OCI-M1 (cell line): ENCODE results near the gene NHLRC3.

Experiments used
- DNase-seq: peaks from one replicate; lab custom pipeline; 2025; lab: John Stamatoyannopoulos, UW

Gene NHLRC3

GRCh38 chr13:39044536-39044935, 6.3 kb downstream of the NHLRC3 start:
- DNase-seq: no peak

GRCh38 chr13:39047560-39047959, 9.3 kb downstream of the NHLRC3 start:
- peak; percentile 21 for DNase-seq

GRCh38 chr13:39048806-39049205, 10.6 kb downstream of the NHLRC3 start:
- no peak for DNase-seq

- DNase-seq: no peak
Measured at GRCh38 chr13:39049274-39049673, 11.0 kb downstream of the NHLRC3 start.

- DNase-seq: peak; percentile 72
Measured at GRCh38 chr13:39051157-39051556, 12.9 kb downstream of the NHLRC3 start.

GRCh38 chr13:39052944-39053343, 14.7 kb downstream of the NHLRC3 start:
- DNase-seq: no peak

- DNase-seq: no peak
Measured at GRCh38 chr13:39054112-39054511, 15.9 kb downstream of the NHLRC3 start.

GRCh38 chr13:39056018-39056417, 17.8 kb downstream of the NHLRC3 start:
- no peak for DNase-seq

GRCh38 chr13:39058040-39058439, 19.8 kb downstream of the NHLRC3 start:
- no peak for DNase-seq

- DNase-seq: no peak
Measured at GRCh38 chr13:39062004-39062403, 23.7 kb downstream of the NHLRC3 start.

GRCh38 chr13:39072842-39073241, 34.6 kb downstream of the NHLRC3 start:
- DNase-seq: no peak

GRCh38 chr13:39073983-39074382, 35.7 kb downstream of the NHLRC3 start:
- no peak for DNase-seq

- peak; percentile 33 for DNase-seq
Measured at GRCh38 chr13:39086251-39086945, 48.1 kb downstream of the NHLRC3 start.

- DNase-seq: no peak
Measured at GRCh38 chr13:39091586-39091985, 53.3 kb downstream of the NHLRC3 start.

- DNase-seq: no peak
Measured at GRCh38 chr13:39095500-39095899, 57.2 kb downstream of the NHLRC3 start.

GRCh38 chr13:39099231-39099630, 61.0 kb downstream of the NHLRC3 start:
- DNase-seq: no peak
